HEK293T (cell line): Measurements from ENCODE around the gene VAV2.

Experiments
- ARNT ChIP-seq: fragments of 450-650 bp; IDR thresholded peaks from 2 replicates; pipeline ENCODE4 v1.6.1; 2017; ENCODE audit warnings: mild to moderate bottlenecking
- BHLHE40 ChIP-seq: fragments of 450-650 bp; IDR thresholded peaks from 2 replicates; pipeline ENCODE4 v1.6.1; 2016; ENCODE audit warnings: mild to moderate bottlenecking, moderate library complexity, borderline replicate concordance
- CTBP1 ChIP-seq: fragments of 450-650 bp; IDR thresholded peaks from 2 replicates; pipeline ENCODE4 v1.6.1; 2016; ENCODE audit warnings: borderline replicate concordance
- ELF4 ChIP-seq: fragments of 450-650 bp; IDR thresholded peaks from 2 replicates; pipeline ENCODE4 v1.6.1; 2017; ENCODE audit warnings: antibody characterized with exemption
- FOXK2 ChIP-seq: fragments of 450-650 bp; IDR thresholded peaks from 2 replicates; pipeline ENCODE4 v1.6.1; 2016; ENCODE audit warnings: mild to moderate bottlenecking
- FOXM1 ChIP-seq: fragments of 450-650 bp; IDR thresholded peaks from 2 replicates; pipeline ENCODE4 v1.6.1; 2017; ENCODE audit warnings: mild to moderate bottlenecking, borderline replicate concordance
- HDGF ChIP-seq: fragments of 450-650 bp; IDR thresholded peaks from 2 replicates; pipeline ENCODE4 v1.6.1; 2017; ENCODE audit warnings: antibody characterized with exemption, borderline replicate concordance
- L3MBTL2 ChIP-seq: fragments of 450-650 bp; conservative IDR thresholded peaks from 2 replicates; pipeline ENCODE4 v1.6.1; 2016; ENCODE audit warnings: mild to moderate bottlenecking
- NFRKB ChIP-seq: fragments of 450-650 bp; IDR thresholded peaks from 2 replicates; pipeline ENCODE4 v1.6.1; 2016; ENCODE audit warnings: mild to moderate bottlenecking, moderate library complexity
- SP1 ChIP-seq: fragments of 450-650 bp; IDR thresholded peaks from 2 replicates; pipeline ENCODE4 v1.6.1; 2017
- TARDBP ChIP-seq: fragments of 450-650 bp; IDR thresholded peaks from 2 replicates; pipeline ENCODE4 v1.6.1; 2016

GRCh38 chr9:133758228-133758627 is 233.9 kb downstream of the VAV2 start:
- TF ChIP-seq BHLHE40, result no peak
- TF ChIP-seq FOXK2, result no peak
- TF ChIP-seq L3MBTL2, result no peak
- no peak for TF ChIP-seq TARDBP
- TF ChIP-seq NFRKB, result no peak
- no peak for TF ChIP-seq ELF4
- TF ChIP-seq ARNT, result no peak
- no peak for TF ChIP-seq SP1
- no peak for TF ChIP-seq HDGF
- TF ChIP-seq FOXM1, result no peak
- no peak for TF ChIP-seq CTBP1
